Measurements from ENCODE around the gene CDC42SE2.

DNA sequence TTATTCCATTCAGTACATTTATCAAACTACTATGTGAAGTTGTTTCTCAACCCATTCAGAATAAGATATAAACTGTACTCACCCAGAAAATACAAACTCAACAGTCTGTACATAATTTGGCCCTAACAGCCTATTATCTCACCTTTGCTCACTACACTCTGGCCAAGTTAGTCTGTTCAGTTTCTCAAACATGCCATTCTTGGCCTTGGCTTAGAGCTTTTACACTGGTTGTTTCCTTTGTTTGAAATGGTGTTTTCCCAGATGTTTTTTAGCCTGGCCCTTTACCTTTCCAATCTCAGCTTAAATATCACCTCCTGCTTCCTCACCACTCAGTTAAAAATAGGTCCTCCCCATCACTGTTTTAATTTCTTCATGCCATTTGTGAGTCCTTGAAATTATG, 13.6 kb downstream of the CDC42SE2 start:
- TF ChIP-seq, protein P1, sequence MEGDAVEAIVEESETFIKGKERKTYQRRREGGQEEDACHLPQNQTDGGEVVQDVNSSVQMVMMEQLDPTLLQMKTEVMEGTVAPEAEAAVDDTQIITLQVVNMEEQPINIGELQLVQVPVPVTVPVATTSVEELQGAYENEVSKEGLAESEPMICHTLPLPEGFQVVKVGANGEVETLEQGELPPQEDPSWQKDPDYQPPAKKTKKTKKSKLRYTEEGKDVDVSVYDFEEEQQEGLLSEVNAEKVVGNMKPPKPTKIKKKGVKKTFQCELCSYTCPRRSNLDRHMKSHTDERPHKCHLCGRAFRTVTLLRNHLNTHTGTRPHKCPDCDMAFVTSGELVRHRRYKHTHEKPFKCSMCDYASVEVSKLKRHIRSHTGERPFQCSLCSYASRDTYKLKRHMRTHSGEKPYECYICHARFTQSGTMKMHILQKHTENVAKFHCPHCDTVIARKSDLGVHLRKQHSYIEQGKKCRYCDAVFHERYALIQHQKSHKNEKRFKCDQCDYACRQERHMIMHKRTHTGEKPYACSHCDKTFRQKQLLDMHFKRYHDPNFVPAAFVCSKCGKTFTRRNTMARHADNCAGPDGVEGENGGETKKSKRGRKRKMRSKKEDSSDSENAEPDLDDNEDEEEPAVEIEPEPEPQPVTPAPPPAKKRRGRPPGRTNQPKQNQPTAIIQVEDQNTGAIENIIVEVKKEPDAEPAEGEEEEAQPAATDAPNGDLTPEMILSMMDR (IDR thresholded peaks at IDR 0.05), result no peak
- no peak for TF ChIP-seq POLR2A (IDR thresholded peaks at IDR 0.05)

Data from esophagus squamous epithelium (tissue), 4 donors.